CD4-positive, alpha-beta T cell (primary cell): ENCODE results near the gene ARSI. TPM values are rescaled to one million over a fixed set of nuclear protein-coding genes. Genes with fewer than 3 reads are reported as not detected.

Source experiments
- ATAC-seq: fragments of 200-7000 bp; cut with Tn5 transposase; one replicate; pipeline ENCODE4 v1.10.0; 2022; ENCODE audit warnings: mild to moderate bottlenecking; ENCODE audit not compliant: poor library complexity
- CTCF ChIA-PET: fragments of 350-600 bp; sonication (Branson Sonifier 250); formaldehyde crosslinking; loops from one replicate; lab custom pipeline; 2021; ENCODE audit warnings: antibody characterized with exemption, inconsistent platforms; lab: Charles Lee
- POLR2A ChIA-PET: fragments of 350-600 bp; sonication (Branson Sonifier 250); formaldehyde crosslinking; loops from one replicate; lab custom pipeline; 2021; ENCODE audit warnings: antibody characterized with exemption, inconsistent platforms; lab: Charles Lee
- DNase-seq, 14 experiments: peaks; one replicate each; pipeline ENCODE4 v3.0.0-alpha.2; 2013 to 2020; ENCODE audit warnings: mixed read lengths in 2 of 14
- H3K27ac ChIP-seq, 2 donors: one replicate each; pipeline versions ENCODE4 v1.5.1 to v1.7.0; 2013; ENCODE audit warnings: low read length in 2 of 2, low read depth in 1 of 2, mild to moderate bottlenecking in 1 of 2
- H3K27me3 ChIP-seq, 2 experiments: 1 replicate in 1 of 2; 2 replicates in 1 of 2; pipeline versions ENCODE4 v1.6.1 to v1.7.0; 2013; ENCODE audit warnings: low read length in 2 of 2, control low read depth in 1 of 2, mild to moderate bottlenecking in 1 of 2, moderate library complexity in 1 of 2; ENCODE audit not compliant: insufficient read depth in 2 of 2, control insufficient read depth in 1 of 2
- H3K36me3 ChIP-seq: one replicate; pipeline ENCODE4 v1.6.1; 2013; ENCODE audit warnings: low read length, control low read depth; ENCODE audit not compliant: insufficient read depth
- H3K4me1 ChIP-seq: one replicate; pipeline ENCODE4 v1.6.1; 2013; ENCODE audit warnings: low read length, control low read depth; ENCODE audit not compliant: insufficient read depth
- H3K4me3 ChIP-seq: one replicate; pipeline ENCODE4 v1.5.1; 2013; ENCODE audit warnings: mild to moderate bottlenecking, low read length, moderate library complexity
- H3K9me3 ChIP-seq, 2 experiments: 1 replicate in 1 of 2; 2 replicates in 1 of 2; pipeline versions ENCODE4 v1.6.1 to v1.7.0; 2013; ENCODE audit warnings: low read length in 2 of 2, mild to moderate bottlenecking in 2 of 2, control low read depth in 1 of 2, moderate library complexity in 1 of 2; ENCODE audit not compliant: control insufficient read depth in 1 of 2, insufficient read depth in 1 of 2
- H3K27ac Mint-ChIP-seq: one replicate; pipeline ENCODE4 v1.8.0; 2020; ENCODE audit warnings: mixed read lengths
- H3K27me3 Mint-ChIP-seq: one replicate; pipeline ENCODE4 v1.8.0; 2021; ENCODE audit warnings: mixed read lengths
- H3K36me3 Mint-ChIP-seq: one replicate; pipeline ENCODE4 v1.8.0; 2021; ENCODE audit warnings: low read depth, mixed read lengths
- H3K4me1 Mint-ChIP-seq: one replicate; pipeline ENCODE4 v1.8.0; 2021; ENCODE audit warnings: low read depth, mixed read lengths
- H3K4me3 Mint-ChIP-seq: one replicate; pipeline ENCODE4 v1.8.0; 2020; ENCODE audit warnings: mild to moderate bottlenecking, mixed read lengths
- H3K9me3 Mint-ChIP-seq: one replicate; pipeline ENCODE4 v1.8.0; 2020; ENCODE audit warnings: mixed read lengths
- intact Hi-C, 2 experiments: fragments of 100-400 bp; cut with DNase I in 1 of 2; cut with micrococcal nuclease in 1 of 2; formaldehyde crosslinking; loops; one replicate each; pipeline versions ENCODE4 v1.15.1 to v1.9.0; 2023 to 2025; cut with DNase I, micrococcal nuclease
- total RNA-seq, 174 experiments: library from RNA in 2 of 174; stranded (reverse) in 2 of 174; gene quantifications; one replicate each; pipeline ENCODE4 v1.2.3 and lab custom pipeline; 2021 to 2026
- TF ChIP-seq, protein P1 (sequence below): fragments of 200-600 bp; IDR thresholded peaks from one replicate; pipeline ENCODE4 v1.8.0; 2022; ENCODE audit warnings: antibody characterized with exemption, mild to moderate bottlenecking

Gene ARSI
- total RNA-seq, 2 experiments from 2014 or later, result 0.22 to 0.56 TPM

DNA sequence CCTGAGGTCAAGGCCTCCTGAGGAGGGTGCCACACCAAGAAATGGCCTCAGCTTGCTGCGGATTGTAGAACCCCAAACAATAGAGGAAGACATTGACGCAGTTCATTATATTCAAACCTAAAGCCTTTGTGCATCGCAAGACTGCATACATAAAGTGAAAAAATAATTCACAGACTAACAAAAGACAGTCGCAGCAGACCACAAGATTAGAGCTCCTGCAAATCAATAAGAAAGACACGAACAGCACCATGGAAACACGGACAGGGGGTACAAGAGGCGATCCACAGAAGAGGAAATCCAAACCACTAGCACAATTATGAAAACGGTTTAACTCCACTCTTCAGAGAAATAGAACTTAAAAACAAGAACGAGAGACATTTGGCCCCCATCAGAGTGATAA, 44.7 kb upstream of the ARSI start:
- no peaks in the 10 kb centered on the region for H3K9me3 ChIP-seq
- CTCF ChIA-PET, result no interaction called here
- no peak for DNase-seq
- POLR2A ChIA-PET, result no interaction called here
- no peak overlapping the region for H3K4me3 Mint-ChIP-seq
- H3K27ac ChIP-seq, result no peak overlapping the region
- no peak overlapping the region for H3K4me3 ChIP-seq
- H3K36me3 ChIP-seq, result no peaks in the 10 kb centered on the region
- intact Hi-C loops, result no loop called here
- no peaks in the 10 kb centered on the region for H3K9me3 Mint-ChIP-seq
- no peaks in the 10 kb centered on the region for H3K27me3 ChIP-seq
- no peak overlapping the region for H3K27ac Mint-ChIP-seq
- H3K27me3 Mint-ChIP-seq, result no peaks in the 10 kb centered on the region
- TF ChIP-seq, protein P1, sequence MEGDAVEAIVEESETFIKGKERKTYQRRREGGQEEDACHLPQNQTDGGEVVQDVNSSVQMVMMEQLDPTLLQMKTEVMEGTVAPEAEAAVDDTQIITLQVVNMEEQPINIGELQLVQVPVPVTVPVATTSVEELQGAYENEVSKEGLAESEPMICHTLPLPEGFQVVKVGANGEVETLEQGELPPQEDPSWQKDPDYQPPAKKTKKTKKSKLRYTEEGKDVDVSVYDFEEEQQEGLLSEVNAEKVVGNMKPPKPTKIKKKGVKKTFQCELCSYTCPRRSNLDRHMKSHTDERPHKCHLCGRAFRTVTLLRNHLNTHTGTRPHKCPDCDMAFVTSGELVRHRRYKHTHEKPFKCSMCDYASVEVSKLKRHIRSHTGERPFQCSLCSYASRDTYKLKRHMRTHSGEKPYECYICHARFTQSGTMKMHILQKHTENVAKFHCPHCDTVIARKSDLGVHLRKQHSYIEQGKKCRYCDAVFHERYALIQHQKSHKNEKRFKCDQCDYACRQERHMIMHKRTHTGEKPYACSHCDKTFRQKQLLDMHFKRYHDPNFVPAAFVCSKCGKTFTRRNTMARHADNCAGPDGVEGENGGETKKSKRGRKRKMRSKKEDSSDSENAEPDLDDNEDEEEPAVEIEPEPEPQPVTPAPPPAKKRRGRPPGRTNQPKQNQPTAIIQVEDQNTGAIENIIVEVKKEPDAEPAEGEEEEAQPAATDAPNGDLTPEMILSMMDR, result no peak
- H3K4me1 ChIP-seq, result peaks cover 15% of the 10 kb centered on the region
- peaks cover 14% of the 10 kb centered on the region for H3K4me1 Mint-ChIP-seq
- no peaks in the 10 kb centered on the region for H3K36me3 Mint-ChIP-seq
- ATAC-seq, result no peak

DNA sequence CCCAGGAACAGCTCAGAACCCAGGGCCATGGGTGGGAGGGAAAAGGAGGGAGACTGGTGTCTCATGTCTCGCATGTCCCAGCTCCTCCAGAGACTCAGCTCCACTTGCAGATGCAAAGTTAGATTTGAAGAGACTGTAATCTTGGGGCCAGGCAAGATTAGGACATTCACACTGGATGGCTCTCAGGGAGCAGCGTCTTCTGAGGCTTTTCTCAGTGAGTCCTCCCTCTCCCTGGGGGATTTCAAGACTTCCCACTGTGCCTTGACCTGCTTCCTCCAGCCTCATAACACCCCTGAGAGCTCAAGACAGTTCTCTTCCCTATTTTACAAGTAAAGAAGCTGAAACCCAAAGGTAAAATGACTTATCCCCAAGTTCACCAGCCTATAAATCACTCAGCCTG, 44.3 kb upstream of the ARSI start:
- H3K36me3 Mint-ChIP-seq, result no peaks in the 10 kb centered on the region
- no peak overlapping the region for H3K4me3 Mint-ChIP-seq
- Histone ChIP-seq H3K27ac (no peak overlapping the region), H3K4me1 (peaks cover 16% of the 10 kb centered on the region), H3K4me3 (no peak overlapping the region), H3K36me3 (no peaks in the 10 kb centered on the region), H3K27me3 (no peaks in the 10 kb centered on the region), H3K9me3 (no peaks in the 10 kb centered on the region)
- POLR2A ChIA-PET, result no interaction called here
- no peaks in the 10 kb centered on the region for H3K27me3 Mint-ChIP-seq
- H3K9me3 Mint-ChIP-seq, result no peaks in the 10 kb centered on the region
- TF ChIP-seq, protein P1, result no peak
- H3K4me1 Mint-ChIP-seq, result peaks cover 14% of the 10 kb centered on the region
- no peak for ATAC-seq
- no peak for DNase-seq
- intact Hi-C loops, result no loop called here
- H3K27ac Mint-ChIP-seq, result no peak overlapping the region
- CTCF ChIA-PET, result no interaction called here

DNA sequence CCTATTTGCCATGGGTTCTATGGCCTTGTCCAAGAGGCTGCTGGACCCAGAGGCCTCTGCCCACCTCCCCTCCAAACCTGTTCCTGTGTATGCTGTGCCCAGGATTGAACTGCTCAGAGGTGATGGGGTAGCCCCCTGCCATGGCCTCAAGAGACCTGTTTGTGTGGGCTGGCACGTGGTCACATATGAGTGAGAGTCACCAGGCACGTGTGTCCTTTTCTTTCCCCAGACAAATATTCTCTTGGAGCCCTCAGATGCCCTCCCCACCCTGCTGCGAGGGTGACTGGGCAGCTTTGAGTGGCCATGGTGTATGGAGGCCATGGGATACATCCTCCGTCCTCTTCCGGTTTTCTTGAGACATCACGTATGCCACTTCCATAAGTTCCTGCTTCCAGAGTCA, 43.9 kb upstream of the ARSI start:
- TF ChIP-seq, protein P1, result no peak
- no peak overlapping the region for H3K4me3 Mint-ChIP-seq
- H3K9me3 Mint-ChIP-seq, result no peaks in the 10 kb centered on the region
- H3K36me3 ChIP-seq, result no peaks in the 10 kb centered on the region
- DNase-seq, result no peak
- CTCF ChIA-PET, result no interaction called here
- POLR2A ChIA-PET, result no interaction called here
- H3K4me1 Mint-ChIP-seq, result peaks cover 13% of the 10 kb centered on the region
- H3K4me1 ChIP-seq, result peaks cover 16% of the 10 kb centered on the region
- intact Hi-C loops, result no loop called here
- no peaks in the 10 kb centered on the region for H3K36me3 Mint-ChIP-seq
- no peak for ATAC-seq
- no peak overlapping the region for H3K4me3 ChIP-seq
- no peak overlapping the region for H3K27ac Mint-ChIP-seq
- no peak overlapping the region for H3K27ac ChIP-seq
- no peaks in the 10 kb centered on the region for H3K9me3 ChIP-seq
- H3K27me3 Mint-ChIP-seq, result no peaks in the 10 kb centered on the region
- no peaks in the 10 kb centered on the region for H3K27me3 ChIP-seq
